ENCODE results near the gene ADAMTS7.

GRCh38 chr15:78749831-78750230 lies 61.4 kb downstream of the ADAMTS7 start:
- TF ChIP-seq CTCF (conservative IDR thresholded peaks at IDR 0.05 in 1 of 2, IDR thresholded peaks at IDR 0.05 in 1 of 2; ENCODE audit: low read depth in 1 of 2, low read length in 2 of 2) (no peak), EZH2 (IDR thresholded peaks at IDR 0.05; ENCODE audit: low read length, missing control alignments) (no peak)

Data from fibroblast of lung (primary cell).